Gastroesophageal sphincter (tissue), 3 donors: Measurements from ENCODE around the gene IRF6.

Experiments
- CTCF ChIP-seq, 4 experiments: fragments of 200-600 bp in 2 of 4; fragments of 450-650 bp in 2 of 4; sonication (generic) in 1 of 4; IDR thresholded peaks; one replicate each; pipeline ENCODE4 v1.5.1; 2017 to 2019; ENCODE audit warnings: antibody characterized with exemption in 4 of 4, mild to moderate bottlenecking in 2 of 4, moderate library complexity in 2 of 4
- EP300 ChIP-seq: sonication (generic); formaldehyde crosslinking; IDR thresholded peaks from one replicate; pipeline ENCODE4 v1.6.1; 2017; ENCODE audit warnings: antibody characterized with exemption, mild to moderate bottlenecking
- POLR2A ChIP-seq, 2 donors: fragments of 450-650 bp; IDR thresholded peaks; one replicate each; pipeline ENCODE4 v1.6.1; 2017; ENCODE audit warnings: antibody characterized with exemption in 2 of 2, mild to moderate bottlenecking in 2 of 2, moderate library complexity in 1 of 2
- POLR2AphosphoS5 ChIP-seq: sonication (generic); formaldehyde crosslinking; IDR thresholded peaks from one replicate; pipeline ENCODE4 v1.6.1; 2017; ENCODE audit warnings: antibody characterized with exemption

GRCh38 chr1:209787551-209787950 lies 18.4 kb downstream of the IRF6 start:
- TF ChIP-seq EP300, result no peak
- no peak for TF ChIP-seq CTCF (IDR thresholded peaks at IDR 0.05)
- no peak for TF ChIP-seq POLR2A (IDR thresholded peaks at IDR 0.05)
- no peak for TF ChIP-seq POLR2AphosphoS5
